H9 (cell line): ENCODE results near the gene KRTAP26-1. TPM values are rescaled to one million over a fixed set of nuclear protein-coding genes. Genes with fewer than 3 reads are reported as not detected.

Experiments used
- DNase-seq: peaks from one replicate; pipeline ENCODE4 v3.0.0-alpha.2; 2017
- H2AFZ ChIP-seq: one replicate; pipeline ENCODE4 v1.6.1; 2013; ENCODE audit warnings: mild to moderate bottlenecking, low read length, control low read depth, moderate library complexity
- H2AK5ac ChIP-seq: 2 replicates; pipeline ENCODE4 v1.6.1; 2013; ENCODE audit warnings: low read length, control low read depth, mixed read lengths; ENCODE audit not compliant: insufficient read length
- H2BK120ac ChIP-seq: one replicate; pipeline ENCODE4 v1.6.1; 2013; ENCODE audit warnings: low read depth, mild to moderate bottlenecking, low read length, control low read depth, inconsistent platforms; ENCODE audit not compliant: poor library complexity, severe bottlenecking
- H2BK12ac ChIP-seq: 2 replicates; pipeline ENCODE4 v1.6.1; 2013; ENCODE audit warnings: low read length, control low read depth, mixed read lengths, low read depth; ENCODE audit not compliant: insufficient read length
- H2BK15ac ChIP-seq: 2 replicates; pipeline ENCODE4 v1.6.1; 2013; ENCODE audit warnings: low read depth, low read length, control low read depth
- H2BK20ac ChIP-seq: one replicate; pipeline ENCODE4 v1.6.1; 2013; ENCODE audit warnings: low read depth, mild to moderate bottlenecking, low read length, control low read depth, inconsistent platforms; ENCODE audit not compliant: poor library complexity, severe bottlenecking
- H2BK5ac ChIP-seq: 2 replicates; pipeline ENCODE4 v1.6.1; 2013; ENCODE audit warnings: low read length, control low read depth, mixed read lengths; ENCODE audit not compliant: insufficient read length
- H3K14ac ChIP-seq: 2 replicates; pipeline ENCODE4 v1.6.1; 2013; ENCODE audit warnings: low read length, control low read depth; ENCODE audit not compliant: insufficient read depth
- H3K18ac ChIP-seq: 2 replicates; pipeline ENCODE4 v1.6.1; 2013; ENCODE audit warnings: low read depth, mild to moderate bottlenecking, mixed read lengths, low read length, control low read depth; ENCODE audit not compliant: insufficient read length
- H3K23ac ChIP-seq: 2 replicates; pipeline ENCODE4 v1.6.1; 2013; ENCODE audit warnings: low read length, control low read depth, mixed read lengths, low read depth; ENCODE audit not compliant: insufficient read length
- H3K23me2 ChIP-seq: 2 replicates; pipeline ENCODE4 v1.6.1; 2013; ENCODE audit warnings: low read depth, mild to moderate bottlenecking, mixed read lengths, low read length, control low read depth; ENCODE audit not compliant: insufficient read length, poor library complexity, severe bottlenecking
- H3K27ac ChIP-seq: 2 replicates; pipeline ENCODE4 v1.5.1; 2013; ENCODE audit warnings: low read length, control low read depth, mixed read lengths, low read depth; ENCODE audit not compliant: insufficient read length
- H3K27me3 ChIP-seq: 2 replicates; pipeline ENCODE4 v1.6.1; 2013; ENCODE audit warnings: low read length, control low read depth, inconsistent platforms; ENCODE audit not compliant: insufficient read depth
- H3K4ac ChIP-seq: 2 replicates; pipeline ENCODE4 v1.6.1; 2013; ENCODE audit warnings: low read depth, mild to moderate bottlenecking, control low read depth, inconsistent platforms, low read length, moderate library complexity
- H3K4me1 ChIP-seq: 2 replicates; pipeline ENCODE4 v1.6.1; 2013; ENCODE audit warnings: low read length, control low read depth, inconsistent platforms; ENCODE audit not compliant: insufficient read depth
- H3K4me2 ChIP-seq: 2 replicates; pipeline ENCODE4 v1.6.1; 2013; ENCODE audit warnings: low read length, control low read depth, mixed read lengths; ENCODE audit not compliant: insufficient read length, insufficient read depth
- H3K56ac ChIP-seq: 2 replicates; pipeline ENCODE4 v1.6.1; 2013; ENCODE audit warnings: low read depth, mild to moderate bottlenecking, mixed read lengths, low read length, control low read depth; ENCODE audit not compliant: insufficient read length
- H3K79me1 ChIP-seq: 2 replicates; pipeline ENCODE4 v1.6.1; 2013; ENCODE audit warnings: low read depth, mild to moderate bottlenecking, moderate library complexity, low read length, control low read depth, inconsistent platforms; ENCODE audit not compliant: insufficient read depth, poor library complexity, severe bottlenecking
- H3K79me2 ChIP-seq: 2 replicates; pipeline ENCODE4 v1.6.1; 2013; ENCODE audit warnings: low read length, control low read depth, inconsistent platforms; ENCODE audit not compliant: insufficient read depth
- H3K9ac ChIP-seq: 2 replicates; pipeline ENCODE4 v1.6.1; 2013; ENCODE audit warnings: low read length, control low read depth, mixed read lengths; ENCODE audit not compliant: insufficient read length; ENCODE audit errors: extremely low read depth
- H3K9me3 ChIP-seq: one replicate; pipeline ENCODE4 v1.6.1; 2013; ENCODE audit warnings: low read depth, low read length, inconsistent platforms; ENCODE audit not compliant: control insufficient read depth
- H3T11ph ChIP-seq: one replicate; pipeline ENCODE4 v1.6.1; 2013; ENCODE audit warnings: mild to moderate bottlenecking, low read length, control low read depth, inconsistent platforms
- H4K20me1 ChIP-seq: one replicate; pipeline ENCODE4 v1.6.1; 2013; ENCODE audit not compliant: control insufficient read depth, insufficient read length, insufficient read depth
- H4K5ac ChIP-seq: 2 replicates; pipeline ENCODE4 v1.6.1; 2013; ENCODE audit warnings: low read depth, mild to moderate bottlenecking, mixed read lengths, low read length, control low read depth; ENCODE audit not compliant: insufficient read length
- H4K8ac ChIP-seq: replicated peaks from 2 replicates; pipeline ENCODE4 v1.6.1; 2013; ENCODE audit warnings: low read length, control low read depth, mixed read lengths, low read depth; ENCODE audit not compliant: insufficient read length
- H4K91ac ChIP-seq: 2 replicates; pipeline ENCODE4 v1.6.1; 2013; ENCODE audit warnings: low read depth, mild to moderate bottlenecking, moderate library complexity, mixed read lengths, low read length, control low read depth; ENCODE audit not compliant: insufficient read length
- H3K27ac Mint-ChIP-seq, 3 experiments: 2 replicates in 2 of 3; 3 replicates in 1 of 3; pipeline ENCODE4 v1.8.0; 2020 to 2021; ENCODE audit warnings: mixed read lengths in 3 of 3, mild to moderate bottlenecking in 1 of 3, moderate library complexity in 1 of 3
- H3K27me3 Mint-ChIP-seq: 2 replicates; pipeline ENCODE4 v1.8.0; 2021; ENCODE audit warnings: low read depth, mild to moderate bottlenecking, moderate library complexity, mixed read lengths
- H3K36me3 Mint-ChIP-seq, 3 experiments: 2 replicates in 2 of 3; 3 replicates in 1 of 3; pipeline ENCODE4 v1.8.0; 2020 to 2021; ENCODE audit warnings: low read depth in 3 of 3, mixed read lengths in 3 of 3; ENCODE audit not compliant: insufficient read depth in 1 of 3
- H3K4me1 Mint-ChIP-seq, 2 experiments: 2 replicates each; pipeline ENCODE4 v1.8.0; 2020; ENCODE audit warnings: mixed read lengths in 2 of 2
- H3K4me3 Mint-ChIP-seq, 2 experiments: 2 replicates in 1 of 2; 3 replicates in 1 of 2; pipeline ENCODE4 v1.8.0; 2020 to 2021; ENCODE audit warnings: mild to moderate bottlenecking in 2 of 2, mixed read lengths in 2 of 2, moderate library complexity in 1 of 2
- H3K9me3 Mint-ChIP-seq, 2 experiments: 2 replicates in 1 of 2; 3 replicates in 1 of 2; pipeline ENCODE4 v1.8.0; 2020; ENCODE audit warnings: mild to moderate bottlenecking in 2 of 2, mixed read lengths in 2 of 2, moderate library complexity in 1 of 2
- CTCF ChIP-seq: fragments of 200-600 bp; sonication (generic); conservative IDR thresholded peaks from 3 replicates; pipeline ENCODE4 v1.8.0; 2021; ENCODE audit warnings: antibody characterized with exemption, mild to moderate bottlenecking
- WGBS: extraction: QIAGEN DNeasy Blood & Tissue Kit; methylation state at CpG from one replicate; pipeline ENCODE4 v1.1.7; 2013; ENCODE audit warnings: missing lambda C conversion rate, low lambda C conversion rate, mixed read lengths; ENCODE audit not compliant: insufficient read length; ENCODE audit errors: extremely low coverage; 5-methylcytosine and 5-hydroxymethylcytosine counted together
- total RNA-seq: library from RNA; stranded (reverse); gene quantifications from 2 replicates; pipeline ENCODE4 v1.2.1, GENCODE V29; 2021

Gene KRTAP26-1
- total RNA-seq, 1 experiment from 2014 or later = not detected

GRCh38 chr21:30289215-30289614, 30.9 kb downstream of the KRTAP26-1 start, which contains the start of gene KRTAP25-1:
KRTAP25-1 (minus strand) TSS chr21:30289514; CDS start chr21:30289490, 24 bp downstream.
- Mint-ChIP-seq H3K27me3 (no peaks in the 10 kb centered on the region), H3K9me3 (no peaks in the 10 kb centered on the region; a peak in 1 of 5 replicates)
- WGBS = no CpG with 5 or more reads among the region's 2 CpGs

More at GRCh38 chr21:30289215-30289614, 30.9 kb downstream of the KRTAP26-1 start, which contains the start of gene KRTAP25-1:
- H2AFZ ChIP-seq = no peak within 1 kb of the TSS
- H4K8ac ChIP-seq = no peak within 1 kb of the TSS
- H2BK15ac ChIP-seq = no peak within 1 kb of the TSS
- no peak within 1 kb of the TSS for H3K27ac ChIP-seq
- no peak within 1 kb of the TSS for H3K14ac ChIP-seq
- no peak within 1 kb of the TSS for H3K9ac ChIP-seq
- no peak within 1 kb of the TSS for H3K4me2 ChIP-seq
- H3K79me1 ChIP-seq = no peaks in the 10 kb centered on the region
- no peak for TF ChIP-seq CTCF
- no peaks in the 10 kb centered on the region for H3K4me1 Mint-ChIP-seq
- no peak within 1 kb of the TSS for H2AK5ac ChIP-seq
- no peak within 1 kb of the TSS for H2BK12ac ChIP-seq
- no peaks in the 10 kb centered on the region for H3K4me1 ChIP-seq
- H4K91ac ChIP-seq = no peak within 1 kb of the TSS
- H3K36me3 Mint-ChIP-seq = no peaks in the 10 kb centered on the region
- H3K4me3 Mint-ChIP-seq = no peak within 1 kb of the TSS
- H3K27me3 ChIP-seq = no peaks in the 10 kb centered on the region
- no peak within 1 kb of the TSS for H2BK5ac ChIP-seq
- H4K20me1 ChIP-seq = no peaks in the 10 kb centered on the region
- DNase-seq = no peak
- no peak within 1 kb of the TSS for H3K23ac ChIP-seq
- H3K18ac ChIP-seq = no peak within 1 kb of the TSS
- H3K27ac Mint-ChIP-seq = no peak within 1 kb of the TSS
- no peak within 1 kb of the TSS for H2BK20ac ChIP-seq
- no peak within 1 kb of the TSS for H3K56ac ChIP-seq
- H2BK120ac ChIP-seq = no peak within 1 kb of the TSS
- H3K4ac ChIP-seq = no peak within 1 kb of the TSS
- no peak within 1 kb of the TSS for H3T11ph ChIP-seq
- H4K5ac ChIP-seq = no peak within 1 kb of the TSS
- H3K9me3 ChIP-seq = no peaks in the 10 kb centered on the region
- H3K23me2 ChIP-seq = no peaks in the 10 kb centered on the region
- no peaks in the 10 kb centered on the region for H3K79me2 ChIP-seq
